HL-60 (cell line): ENCODE results near the gene CUL5.

Experiments
- DNase-seq, 2 experiments: peaks; one replicate each; pipeline ENCODE4 v3.0.0-alpha.2; 2010 to 2020; ENCODE audit warnings: low read depth in 1 of 2, low spot score in 1 of 2
- H3K27ac ChIP-seq: fragments of 250-450 bp; sonication (Bioruptor Pico); replicated peaks from 2 replicates; pipeline ENCODE4 v1.5.1; 2020; ENCODE audit warnings: mild to moderate bottlenecking, moderate library complexity
- H3K27me3 ChIP-seq: fragments of 250-450 bp; sonication (Bioruptor Pico); 2 replicates; pipeline ENCODE4 v1.5.1; 2021; ENCODE audit warnings: mild to moderate bottlenecking, moderate library complexity; ENCODE audit not compliant: insufficient read depth, poor library complexity, severe bottlenecking
- H3K4me3 ChIP-seq: replicated peaks from 2 replicates; pipeline ENCODE4 v1.5.1; 2011; ENCODE audit warnings: mild to moderate bottlenecking, control low read depth, low read length; ENCODE audit not compliant: insufficient read depth
- GABPA ChIP-seq: IDR thresholded peaks from 2 replicates; pipeline ENCODE4 v1.6.1; 2012; ENCODE audit warnings: low read depth
- POLR2AphosphoS5 ChIP-seq: IDR thresholded peaks from 2 replicates; pipeline ENCODE4 v1.6.1; 2012; ENCODE audit warnings: low read depth
- SPI1 ChIP-seq: IDR thresholded peaks from 2 replicates; pipeline ENCODE4 v1.6.1; 2012; ENCODE audit warnings: low read depth, mild to moderate bottlenecking, borderline replicate concordance
- TF ChIP-seq, protein P1 (sequence below): IDR thresholded peaks from 2 replicates; pipeline ENCODE4 v1.6.1; 2012; ENCODE audit warnings: low read depth; ENCODE audit not compliant: insufficient replicate concordance
- TF ChIP-seq, protein P2 (sequence below): IDR thresholded peaks from one replicate; pipeline ENCODE4 v1.5.1; 2011; ENCODE audit warnings: low read length, control low read depth, inconsistent platforms; ENCODE audit not compliant: insufficient read depth

The CUL5 gene

DNA sequence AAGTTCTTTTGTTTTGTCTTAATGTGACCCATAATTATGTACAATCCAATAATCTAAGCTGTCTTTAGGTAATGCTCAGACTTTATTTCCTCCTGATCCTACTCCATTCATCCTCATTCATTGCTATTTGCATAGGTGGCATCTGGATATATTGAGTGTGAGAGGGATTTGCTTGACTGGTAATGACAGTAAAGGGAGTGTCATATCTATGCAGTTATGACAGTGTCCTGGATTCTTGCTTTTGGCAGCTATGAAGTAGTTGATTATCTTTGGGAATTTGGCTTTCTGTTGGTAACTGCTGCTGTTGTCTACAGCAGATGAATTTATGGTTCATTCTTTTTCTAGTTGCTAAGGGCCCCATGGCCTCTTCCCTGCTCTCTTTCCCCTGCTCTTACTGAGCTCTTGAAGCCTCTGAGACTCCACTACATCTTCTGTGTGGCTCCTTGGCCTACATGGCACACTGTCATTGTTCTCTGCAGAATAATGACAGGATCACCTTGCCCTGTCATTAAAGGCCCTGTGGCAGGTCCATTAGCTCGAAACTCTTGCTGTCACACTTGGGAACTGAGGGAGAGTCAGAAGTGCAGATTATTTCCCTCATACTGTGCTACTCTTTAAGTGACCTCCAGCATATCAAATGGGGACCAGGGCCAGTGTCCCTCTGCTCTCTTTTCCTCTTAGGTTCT lies 92.5 kb downstream of the CUL5 start:
- Histone ChIP-seq H3K27ac (no peak overlapping the region), H3K4me3 (no peak overlapping the region), H3K27me3 (no peaks in the 10 kb centered on the region)
- no peak for DNase-seq
- no peak for TF ChIP-seq GABPA
- TF ChIP-seq SPI1, result no peak

- no peaks in the 10 kb centered on the region for H3K27me3 ChIP-seq
- no peak overlapping the region for H3K4me3 ChIP-seq
- no peak for TF ChIP-seq POLR2AphosphoS5
- TF ChIP-seq GABPA, result no peak
- TF ChIP-seq SPI1, result no peak
- TF ChIP-seq, protein P1, sequence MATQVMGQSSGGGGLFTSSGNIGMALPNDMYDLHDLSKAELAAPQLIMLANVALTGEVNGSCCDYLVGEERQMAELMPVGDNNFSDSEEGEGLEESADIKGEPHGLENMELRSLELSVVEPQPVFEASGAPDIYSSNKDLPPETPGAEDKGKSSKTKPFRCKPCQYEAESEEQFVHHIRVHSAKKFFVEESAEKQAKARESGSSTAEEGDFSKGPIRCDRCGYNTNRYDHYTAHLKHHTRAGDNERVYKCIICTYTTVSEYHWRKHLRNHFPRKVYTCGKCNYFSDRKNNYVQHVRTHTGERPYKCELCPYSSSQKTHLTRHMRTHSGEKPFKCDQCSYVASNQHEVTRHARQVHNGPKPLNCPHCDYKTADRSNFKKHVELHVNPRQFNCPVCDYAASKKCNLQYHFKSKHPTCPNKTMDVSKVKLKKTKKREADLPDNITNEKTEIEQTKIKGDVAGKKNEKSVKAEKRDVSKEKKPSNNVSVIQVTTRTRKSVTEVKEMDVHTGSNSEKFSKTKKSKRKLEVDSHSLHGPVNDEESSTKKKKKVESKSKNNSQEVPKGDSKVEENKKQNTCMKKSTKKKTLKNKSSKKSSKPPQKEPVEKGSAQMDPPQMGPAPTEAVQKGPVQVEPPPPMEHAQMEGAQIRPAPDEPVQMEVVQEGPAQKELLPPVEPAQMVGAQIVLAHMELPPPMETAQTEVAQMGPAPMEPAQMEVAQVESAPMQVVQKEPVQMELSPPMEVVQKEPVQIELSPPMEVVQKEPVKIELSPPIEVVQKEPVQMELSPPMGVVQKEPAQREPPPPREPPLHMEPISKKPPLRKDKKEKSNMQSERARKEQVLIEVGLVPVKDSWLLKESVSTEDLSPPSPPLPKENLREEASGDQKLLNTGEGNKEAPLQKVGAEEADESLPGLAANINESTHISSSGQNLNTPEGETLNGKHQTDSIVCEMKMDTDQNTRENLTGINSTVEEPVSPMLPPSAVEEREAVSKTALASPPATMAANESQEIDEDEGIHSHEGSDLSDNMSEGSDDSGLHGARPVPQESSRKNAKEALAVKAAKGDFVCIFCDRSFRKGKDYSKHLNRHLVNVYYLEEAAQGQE, result no peak
- TF ChIP-seq, protein P2, sequence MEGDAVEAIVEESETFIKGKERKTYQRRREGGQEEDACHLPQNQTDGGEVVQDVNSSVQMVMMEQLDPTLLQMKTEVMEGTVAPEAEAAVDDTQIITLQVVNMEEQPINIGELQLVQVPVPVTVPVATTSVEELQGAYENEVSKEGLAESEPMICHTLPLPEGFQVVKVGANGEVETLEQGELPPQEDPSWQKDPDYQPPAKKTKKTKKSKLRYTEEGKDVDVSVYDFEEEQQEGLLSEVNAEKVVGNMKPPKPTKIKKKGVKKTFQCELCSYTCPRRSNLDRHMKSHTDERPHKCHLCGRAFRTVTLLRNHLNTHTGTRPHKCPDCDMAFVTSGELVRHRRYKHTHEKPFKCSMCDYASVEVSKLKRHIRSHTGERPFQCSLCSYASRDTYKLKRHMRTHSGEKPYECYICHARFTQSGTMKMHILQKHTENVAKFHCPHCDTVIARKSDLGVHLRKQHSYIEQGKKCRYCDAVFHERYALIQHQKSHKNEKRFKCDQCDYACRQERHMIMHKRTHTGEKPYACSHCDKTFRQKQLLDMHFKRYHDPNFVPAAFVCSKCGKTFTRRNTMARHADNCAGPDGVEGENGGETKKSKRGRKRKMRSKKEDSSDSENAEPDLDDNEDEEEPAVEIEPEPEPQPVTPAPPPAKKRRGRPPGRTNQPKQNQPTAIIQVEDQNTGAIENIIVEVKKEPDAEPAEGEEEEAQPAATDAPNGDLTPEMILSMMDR, result no peak
- DNase-seq, result no peak
- H3K27ac ChIP-seq, result no peak overlapping the region
Measured at GRCh38 chr11:108111126-108111525, 102.4 kb downstream of the CUL5 start.

DNA sequence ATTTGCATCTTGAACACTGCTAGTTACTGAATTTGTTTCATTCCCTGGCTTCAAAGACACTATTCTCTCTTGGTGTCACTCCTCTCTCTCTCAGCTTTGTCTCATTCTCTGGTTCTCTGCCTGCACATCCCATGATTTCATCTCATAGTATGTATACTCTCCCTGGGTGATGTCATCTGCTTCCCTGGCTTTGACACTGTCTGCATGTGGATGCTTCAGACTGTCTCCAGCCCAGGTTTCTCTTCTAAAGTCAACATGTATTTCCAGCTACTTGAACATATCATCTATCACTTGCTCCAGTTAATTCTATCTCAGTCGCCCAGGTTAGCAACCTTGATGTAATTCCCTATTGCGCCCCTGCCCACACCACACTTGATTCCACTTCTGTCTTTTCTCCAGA lies 103.4 kb downstream of the CUL5 start:
- TF ChIP-seq SPI1, result no peak
- no peak for TF ChIP-seq GABPA
- no peak for TF ChIP-seq POLR2AphosphoS5
- TF ChIP-seq, protein P1, result no peak
- TF ChIP-seq, protein P2, result no peak
- Histone ChIP-seq H3K27ac (no peak overlapping the region), H3K4me3 (no peak overlapping the region), H3K27me3 (no peaks in the 10 kb centered on the region)
- DNase-seq, result no peak

- TF ChIP-seq, protein P2, result no peak
- TF ChIP-seq POLR2AphosphoS5 (no peak), GABPA (no peak), SPI1 (no peak)
- TF ChIP-seq, protein P1, result no peak
- no peak overlapping the region for H3K4me3 ChIP-seq
- H3K27ac ChIP-seq, result no peak overlapping the region
- no peaks in the 10 kb centered on the region for H3K27me3 ChIP-seq
- DNase-seq, result no peak
Measured at GRCh38 chr11:108115500-108116140, 106.9 kb downstream of the CUL5 start.
